Panc1 (cell line): ENCODE data around the gene WSCD2. TPM values are rescaled to one million over a fixed set of nuclear protein-coding genes. Genes with fewer than 3 reads are reported as not detected.

Source experiments
- ATAC-seq: fragments of 200-7000 bp; cut with Tn5 transposase; 2 replicates; pipeline ENCODE4 v1.9.1; 2020; ENCODE audit warnings: mild to moderate bottlenecking, moderate library complexity
- BruUV-seq: library from RNA; stranded (reverse); fragments of 400-500 nt; replicated peaks from 2 replicates; lab custom pipeline; 2021; lab: Mats Ljungman, UMichigan
- CTCF ChIA-PET: fragments of 300-600 bp; sonication (Branson Sonifier 250); formaldehyde crosslinking; loops from one replicate; lab custom pipeline; 2022; ENCODE audit warnings: antibody characterized with exemption; lab: Charles Lee
- POLR2A ChIA-PET: fragments of 300-600 bp; sonication (Branson Sonifier 250); formaldehyde crosslinking; loops from one replicate; lab custom pipeline; 2022; ENCODE audit warnings: antibody characterized with exemption; lab: Charles Lee
- DNase-seq: peaks from one replicate; pipeline ENCODE4 v3.0.0-alpha.2; 2010; ENCODE audit warnings: low read depth, low spot score
- H3K27ac ChIP-seq: 2 replicates; pipeline ENCODE4 v1.5.1; 2011; ENCODE audit warnings: mild to moderate bottlenecking, low read length, inconsistent platforms
- H3K27me3 ChIP-seq: fragments of 200-500 bp; sonication (Bioruptor generic); 2 replicates; pipeline ENCODE4 v1.6.0; 2014; ENCODE audit warnings: low read length, inconsistent platforms; ENCODE audit not compliant: control insufficient read depth, insufficient read depth
- H3K36me3 ChIP-seq: fragments of 200-500 bp; sonication (Bioruptor generic); 2 replicates; pipeline ENCODE4 v1.5.1; 2014; ENCODE audit warnings: inconsistent platforms, mild to moderate bottlenecking, low read length, moderate library complexity; ENCODE audit not compliant: control insufficient read depth, insufficient read depth
- H3K4me1 ChIP-seq: 2 replicates; pipeline ENCODE4 v1.5.1; 2011; ENCODE audit warnings: inconsistent platforms, mild to moderate bottlenecking, low read length, moderate library complexity; ENCODE audit not compliant: control insufficient read depth, insufficient read depth
- H3K4me3 ChIP-seq, 2 experiments: 2 replicates each; pipeline ENCODE4 v1.5.1; 2011 to 2012; ENCODE audit warnings: low read depth in 2 of 2, low read length in 2 of 2, mild to moderate bottlenecking in 2 of 2, inconsistent platforms in 1 of 2, moderate library complexity in 1 of 2
- H3K9me3 ChIP-seq: fragments of 200-500 bp; sonication (Bioruptor generic); 2 replicates; pipeline ENCODE4 v1.5.1; 2014; ENCODE audit warnings: low read depth, mild to moderate bottlenecking, inconsistent platforms, low read length, moderate library complexity; ENCODE audit not compliant: control insufficient read depth, insufficient read depth
- POLR2AphosphoS5 ChIP-seq: IDR thresholded peaks from 2 replicates; pipeline ENCODE4 v1.6.1; 2012; ENCODE audit warnings: mild to moderate bottlenecking, low read depth, low read length, moderate library complexity
- REST ChIP-seq, 2 experiments: IDR thresholded peaks; 2 replicates each; pipeline ENCODE4 v1.6.1; 2011 to 2012; ENCODE audit warnings: low read depth in 2 of 2, control low read depth in 1 of 2, low read length in 1 of 2, mild to moderate bottlenecking in 1 of 2, moderate library complexity in 1 of 2; ENCODE audit not compliant: insufficient read depth in 1 of 2
- SIN3A ChIP-seq: IDR thresholded peaks from 2 replicates; pipeline ENCODE4 v1.6.1; 2012; ENCODE audit warnings: low read depth, mild to moderate bottlenecking, low read length, moderate library complexity, borderline replicate concordance; ENCODE audit not compliant: insufficient read depth
- TCF7L2 ChIP-seq: IDR thresholded peaks from 2 replicates; pipeline ENCODE4 v1.6.1; 2011; ENCODE audit warnings: mild to moderate bottlenecking, low read depth, low read length, inconsistent platforms
- in situ Hi-C: cut with HindIII; loops from 2 replicates; pipeline ENCODE4 v1.10.0; 2016; ENCODE audit warnings: low sequenced_read_pairs, low pct_unique_long_range_greater_than_20kb
- intact Hi-C: fragments of 100-400 bp; cut with micrococcal nuclease; formaldehyde crosslinking; loops from one replicate; pipeline ENCODE4 v1.10.0; 2022; ENCODE audit not compliant: unreplicated experiment
- total RNA-seq: library from RNA; stranded (reverse); gene quantifications from one replicate; pipeline ENCODE4 v1.2.1, GENCODE V29; 2021; ENCODE audit not compliant: unreplicated experiment
- TF ChIP-seq, protein P1 (sequence below): fragments of 450-650 bp; IDR thresholded peaks from 2 replicates; pipeline ENCODE4 v1.5.1; 2017; ENCODE audit warnings: mild to moderate bottlenecking

The WSCD2 gene
- total RNA-seq, 1 experiment from 2014 or later = 0.64 TPM

GRCh38 chr12:108126990-108127501 is 2.0 kb upstream of the WSCD2 start:
- BruUV-seq = no TSS peak
- Histone ChIP-seq H3K4me3 (no peak overlapping the region), H3K4me1 (peaks cover 12% of the 10 kb centered on the region), H3K36me3 (no peaks in the 10 kb centered on the region; the same call in 1 of the 2 replicates), H3K27ac (no peak overlapping the region), H3K27me3 (peaks cover 32% of the 10 kb centered on the region), H3K9me3 (no peaks in the 10 kb centered on the region)
- ATAC-seq (no peak), DNase-seq (no peak)
- in situ Hi-C loops (no loop called here), intact Hi-C loops (no loop called here)
- ChIA-PET POLR2A (no interaction called here), CTCF (no interaction called here)
- TF ChIP-seq, protein P1, sequence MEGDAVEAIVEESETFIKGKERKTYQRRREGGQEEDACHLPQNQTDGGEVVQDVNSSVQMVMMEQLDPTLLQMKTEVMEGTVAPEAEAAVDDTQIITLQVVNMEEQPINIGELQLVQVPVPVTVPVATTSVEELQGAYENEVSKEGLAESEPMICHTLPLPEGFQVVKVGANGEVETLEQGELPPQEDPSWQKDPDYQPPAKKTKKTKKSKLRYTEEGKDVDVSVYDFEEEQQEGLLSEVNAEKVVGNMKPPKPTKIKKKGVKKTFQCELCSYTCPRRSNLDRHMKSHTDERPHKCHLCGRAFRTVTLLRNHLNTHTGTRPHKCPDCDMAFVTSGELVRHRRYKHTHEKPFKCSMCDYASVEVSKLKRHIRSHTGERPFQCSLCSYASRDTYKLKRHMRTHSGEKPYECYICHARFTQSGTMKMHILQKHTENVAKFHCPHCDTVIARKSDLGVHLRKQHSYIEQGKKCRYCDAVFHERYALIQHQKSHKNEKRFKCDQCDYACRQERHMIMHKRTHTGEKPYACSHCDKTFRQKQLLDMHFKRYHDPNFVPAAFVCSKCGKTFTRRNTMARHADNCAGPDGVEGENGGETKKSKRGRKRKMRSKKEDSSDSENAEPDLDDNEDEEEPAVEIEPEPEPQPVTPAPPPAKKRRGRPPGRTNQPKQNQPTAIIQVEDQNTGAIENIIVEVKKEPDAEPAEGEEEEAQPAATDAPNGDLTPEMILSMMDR = no peak
- TF ChIP-seq POLR2AphosphoS5 = no peak
- TF ChIP-seq SIN3A = no peak
- no peak for TF ChIP-seq TCF7L2

- Histone ChIP-seq H3K27ac (no peak overlapping the region), H3K4me1 (peaks cover 12% of the 10 kb centered on the region), H3K4me3 (no peak overlapping the region), H3K9me3 (no peaks in the 10 kb centered on the region), H3K36me3 (no peaks in the 10 kb centered on the region; the same call in 1 of the 2 replicates), H3K27me3 (peaks cover 32% of the 10 kb centered on the region)
- no TSS peak for BruUV-seq
- ChIA-PET CTCF (no interaction called here), POLR2A (no interaction called here)
- no peak for TF ChIP-seq SIN3A
- no peak for TF ChIP-seq TCF7L2
- no peak for TF ChIP-seq POLR2AphosphoS5
- TF ChIP-seq, protein P1 = no peak
- no peak for TF ChIP-seq REST (IDR thresholded peaks at IDR 0.05; ENCODE audit: insufficient read depth in 1 of 2, low read depth in 2 of 2, low read length in 1 of 2)
- no peak for DNase-seq
- ATAC-seq = no peak
- in situ Hi-C loops = no loop called here
- intact Hi-C loops = no loop called here
These were observed 1.4 kb upstream of the WSCD2 start for GRCh38 chr12:108127654-108128053.
